OCI-LY1 (cell line): Measurements from ENCODE around the gene PCDHA11.

Experiments used
- CTCF ChIP-seq: fragments of 200-600 bp; sonication (generic), shearing (Covaris generic); IDR thresholded peaks from 2 replicates; pipeline ENCODE4 v1.5.1; 2017; ENCODE audit warnings: mild to moderate bottlenecking, antibody characterized with exemption, low read length, moderate library complexity, mixed read lengths
- EZH2 ChIP-seq: fragments of 200-600 bp; sonication (generic), shearing (Covaris generic); IDR thresholded peaks from 2 replicates; pipeline ENCODE4 v1.8.0; 2017; ENCODE audit warnings: borderline replicate concordance, mixed run types, mild to moderate bottlenecking, antibody characterized with exemption, low read length, moderate library complexity, mixed read lengths

DNA sequence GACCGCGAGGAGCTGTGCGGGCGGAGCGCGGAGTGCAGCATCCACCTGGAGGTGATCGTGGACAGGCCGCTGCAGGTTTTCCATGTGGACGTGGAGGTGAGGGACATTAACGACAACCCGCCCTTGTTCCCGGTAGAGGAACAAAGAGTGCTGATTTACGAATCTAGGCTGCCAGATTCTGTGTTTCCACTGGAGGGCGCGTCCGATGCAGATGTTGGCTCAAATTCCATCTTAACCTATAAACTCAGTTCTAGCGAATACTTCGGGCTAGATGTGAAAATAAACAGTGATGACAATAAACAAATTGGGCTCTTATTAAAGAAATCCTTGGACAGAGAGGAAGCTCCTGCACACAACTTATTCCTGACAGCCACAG lies 40.4 kb upstream of the PCDHA11 start:
- no peak for TF ChIP-seq CTCF
- TF ChIP-seq EZH2: no peak
